Keratinocyte (primary cell): ENCODE data around the gene ALDH7A1. TPM values are rescaled to one million over a fixed set of nuclear protein-coding genes. Genes with fewer than 3 reads are reported as not detected.

Experiments
- DNase-seq: peaks from one replicate; pipeline ENCODE4 v3.0.0-alpha.2; 2011; ENCODE audit warnings: low read depth, missing footprints, low spot score
- FAIRE-seq: peaks from 2 replicates; lab custom pipeline; 2011; peaks lifted over from hg19 to GRCh38; lab: Jason Lieb, UNC
- H2AFZ ChIP-seq: 2 replicates; pipeline ENCODE4 v1.6.0; 2012; ENCODE audit warnings: low read length, control low read depth, inconsistent platforms; ENCODE audit not compliant: control insufficient read depth
- H3K27ac ChIP-seq: 2 replicates; pipeline ENCODE4 v1.5.1; 2011; ENCODE audit warnings: low read length; ENCODE audit not compliant: control insufficient read depth, insufficient read depth
- H3K27me3 ChIP-seq: 3 replicates; pipeline ENCODE4 v1.6.0; 2011; ENCODE audit warnings: low read length; ENCODE audit not compliant: control insufficient read depth, insufficient read depth; ENCODE audit errors: extremely low read depth
- H3K36me3 ChIP-seq, 2 experiments: 2 replicates in 1 of 2; 3 replicates in 1 of 2; pipeline ENCODE4 v1.5.1; 2011; ENCODE audit warnings: low read length in 2 of 2, mild to moderate bottlenecking in 1 of 2; ENCODE audit not compliant: control insufficient read depth in 2 of 2, insufficient read depth in 2 of 2; ENCODE audit errors: extremely low read depth in 1 of 2
- H3K4me1 ChIP-seq: 3 replicates; pipeline ENCODE4 v1.5.1; 2011; ENCODE audit warnings: low read length; ENCODE audit not compliant: control insufficient read depth, insufficient read depth; ENCODE audit errors: extremely low read depth
- H3K4me2 ChIP-seq: 3 replicates; pipeline ENCODE4 v1.6.0; 2011; ENCODE audit warnings: low read depth, low read length; ENCODE audit not compliant: control insufficient read depth, insufficient read depth; ENCODE audit errors: extremely low read depth
- H3K4me3 ChIP-seq, 3 experiments: fragments of 200-600 bp in 1 of 3; sonication (generic) in 1 of 3; 2 replicates in 2 of 3; 3 replicates in 1 of 3; pipeline ENCODE4 v1.5.1; 2011 to 2016; ENCODE audit warnings: low read length in 3 of 3, mild to moderate bottlenecking in 3 of 3, control low read depth in 2 of 3, inconsistent platforms in 1 of 3, low read depth in 1 of 3, mixed read lengths in 1 of 3, mixed run types in 1 of 3, moderate library complexity in 1 of 3; ENCODE audit not compliant: control insufficient read depth in 2 of 3, insufficient read depth in 2 of 3; ENCODE audit errors: extremely low read depth in 1 of 3
- H3K79me2 ChIP-seq: 2 replicates; pipeline ENCODE4 v1.6.0; 2012; ENCODE audit warnings: low read length; ENCODE audit not compliant: control insufficient read depth, insufficient read depth
- H3K9ac ChIP-seq: 3 replicates; pipeline ENCODE4 v1.6.0; 2011; ENCODE audit warnings: low read length; ENCODE audit not compliant: control insufficient read depth, insufficient read depth; ENCODE audit errors: extremely low read depth
- H3K9me1 ChIP-seq: 3 replicates; pipeline ENCODE4 v1.6.0; 2011; ENCODE audit warnings: low read length; ENCODE audit not compliant: control insufficient read depth, insufficient read depth; ENCODE audit errors: extremely low read depth
- H3K9me3 ChIP-seq: 2 replicates; pipeline ENCODE4 v1.5.1; 2012; ENCODE audit warnings: low read depth, low read length; ENCODE audit not compliant: control insufficient read depth
- H4K20me1 ChIP-seq: 3 replicates; pipeline ENCODE4 v1.6.0; 2011; ENCODE audit warnings: low read length; ENCODE audit not compliant: control insufficient read depth, insufficient read depth; ENCODE audit errors: extremely low read depth
- CTCF ChIP-seq, 3 experiments: IDR thresholded peaks in 1 of 3; conservative IDR thresholded peaks in 1 of 3; optimal IDR thresholded peaks in 1 of 3; 2 replicates in 2 of 3; 3 replicates in 1 of 3; pipeline versions ENCODE3 to v1.5.1; 2011; ENCODE audit warnings: low read length in 3 of 3, mild to moderate bottlenecking in 3 of 3, moderate library complexity in 2 of 3, control low read depth in 1 of 3, inconsistent platforms in 1 of 3; ENCODE audit not compliant: insufficient read depth in 2 of 3; ENCODE audit errors: extremely low read depth in 1 of 3
- EZH2 ChIP-seq: IDR thresholded peaks from one replicate; pipeline ENCODE4 v1.6.1; 2012; ENCODE audit warnings: inconsistent platforms, mild to moderate bottlenecking, low read length, moderate library complexity
- dilution Hi-C: fragments of 300-500 bp; cut with MboI; formaldehyde crosslinking; loops from one replicate; pipeline ENCODE4 v1.7.0; 2020; ENCODE audit warnings: low sequenced_read_pairs; ENCODE audit not compliant: extremely low pct_ligation_motif_present
- polyA plus RNA-seq, 5 experiments: library from polyadenylated mRNA; depleted of rRNA in 3 of 5; stranded (reverse) in 3 of 5; stranded (forward) in 1 of 5; unstranded in 1 of 5; fragments of >200 nt; gene quantifications; 1 replicate in 1 of 5; 2 replicates in 3 of 5; 3 replicates in 1 of 5; pipeline versions ENCODE4 v1.2.1 to v1.2.3, GENCODE V29; 2011 to 2012; ENCODE audit warnings: missing spikeins in 2 of 5, low read depth in 1 of 5, low replicate concordance in 1 of 5

The ALDH7A1 gene
- polyA plus RNA-seq, 1 donor (not counting 4 experiments of a cell fraction or from before 2014, with no cell fraction given), result 183 TPM

GRCh38 chr5:126511961-126512360, 83.1 kb downstream of the ALDH7A1 start:
- no peaks in the 10 kb centered on the region for H4K20me1 ChIP-seq
- FAIRE-seq (no peak), DNase-seq (no peak)
- no peak overlapping the region for H3K4me2 ChIP-seq
- H3K9me3 ChIP-seq, result no peaks in the 10 kb centered on the region
- H3K36me3 ChIP-seq, result no peaks in the 10 kb centered on the region
- H3K4me3 ChIP-seq, result no peak overlapping the region
- no peak overlapping the region for H2AFZ ChIP-seq
- H3K9ac ChIP-seq, result no peak overlapping the region
- no peaks in the 10 kb centered on the region for H3K27me3 ChIP-seq
- no peak overlapping the region for H3K27ac ChIP-seq
- TF ChIP-seq CTCF (optimal IDR thresholded peaks at IDR 0.05 in 1 of 3, IDR thresholded peaks at IDR 0.05 in 1 of 3, conservative IDR thresholded peaks at IDR 0.05 in 1 of 3; ENCODE audit: extremely low read depth in 1 of 3, insufficient read depth in 2 of 3, low read length in 3 of 3) (no peak), EZH2 (no peak)
- H3K79me2 ChIP-seq, result no peaks in the 10 kb centered on the region
- dilution Hi-C loops, result no loop called here
- H3K4me1 ChIP-seq, result peaks cover 27% of the 10 kb centered on the region
- H3K9me1 ChIP-seq, result no peaks in the 10 kb centered on the region

- Histone ChIP-seq H3K4me2 (peak overlapping the region; percentile 52), H4K20me1 (no peaks in the 10 kb centered on the region), H3K36me3 (no peaks in the 10 kb centered on the region), H3K4me1 (peaks cover 10% of the 10 kb centered on the region), H2AFZ (no peak overlapping the region), H3K9ac (no peak overlapping the region), H3K79me2 (no peaks in the 10 kb centered on the region), H3K4me3 (no peak overlapping the region), H3K9me1 (no peaks in the 10 kb centered on the region), H3K9me3 (no peaks in the 10 kb centered on the region), H3K27ac (no peak overlapping the region), H3K27me3 (no peaks in the 10 kb centered on the region)
- DNase-seq (no peak), FAIRE-seq (no peak)
- no peak for TF ChIP-seq CTCF (optimal IDR thresholded peaks at IDR 0.05 in 1 of 3, IDR thresholded peaks at IDR 0.05 in 1 of 3, conservative IDR thresholded peaks at IDR 0.05 in 1 of 3; ENCODE audit: extremely low read depth in 1 of 3, insufficient read depth in 2 of 3, low read length in 3 of 3)
- dilution Hi-C loops, result no loop called here
Measured at GRCh38 chr5:126509339-126509738, 85.7 kb downstream of the ALDH7A1 start.
